ENCODE measurements around the gene HNF1B.

The HNF1B gene

DNA sequence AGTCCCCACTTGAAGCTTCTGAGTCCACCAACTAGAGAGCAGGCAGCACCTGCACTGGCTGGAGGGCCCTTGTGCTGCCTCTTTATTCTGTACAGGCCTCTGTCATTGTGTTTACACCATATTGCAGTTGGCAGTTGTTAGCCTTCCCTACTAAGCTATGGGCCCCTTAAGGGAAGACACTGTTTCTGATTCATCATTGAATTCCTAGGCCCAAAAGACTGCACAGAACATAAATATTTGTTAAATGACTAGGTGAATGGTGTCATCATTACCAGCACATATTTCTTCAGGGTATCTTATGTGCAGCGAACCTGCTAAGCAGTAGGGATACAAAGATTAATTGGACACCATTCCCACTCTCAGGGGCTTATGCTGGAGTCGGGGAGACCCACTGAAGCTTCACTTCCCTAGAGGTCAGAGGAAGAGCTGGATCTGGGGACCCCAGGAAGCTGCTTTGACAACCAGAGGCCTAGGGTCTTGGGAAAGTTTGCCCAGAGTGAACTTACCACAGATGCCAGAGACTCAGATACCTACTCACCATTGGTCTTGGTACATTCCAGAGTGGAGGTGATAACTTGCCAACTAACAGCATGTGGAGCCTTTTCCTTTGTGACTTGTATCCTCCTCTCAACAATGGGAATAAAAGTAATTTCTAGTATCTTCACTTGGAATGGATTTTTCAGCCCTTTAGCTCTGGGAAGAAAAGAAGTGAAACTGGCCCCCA lies 72.9 kb downstream of the HNF1B start:
- DNase-seq (ENCODE audit: low read depth in 2 of 2): no peak

DNA sequence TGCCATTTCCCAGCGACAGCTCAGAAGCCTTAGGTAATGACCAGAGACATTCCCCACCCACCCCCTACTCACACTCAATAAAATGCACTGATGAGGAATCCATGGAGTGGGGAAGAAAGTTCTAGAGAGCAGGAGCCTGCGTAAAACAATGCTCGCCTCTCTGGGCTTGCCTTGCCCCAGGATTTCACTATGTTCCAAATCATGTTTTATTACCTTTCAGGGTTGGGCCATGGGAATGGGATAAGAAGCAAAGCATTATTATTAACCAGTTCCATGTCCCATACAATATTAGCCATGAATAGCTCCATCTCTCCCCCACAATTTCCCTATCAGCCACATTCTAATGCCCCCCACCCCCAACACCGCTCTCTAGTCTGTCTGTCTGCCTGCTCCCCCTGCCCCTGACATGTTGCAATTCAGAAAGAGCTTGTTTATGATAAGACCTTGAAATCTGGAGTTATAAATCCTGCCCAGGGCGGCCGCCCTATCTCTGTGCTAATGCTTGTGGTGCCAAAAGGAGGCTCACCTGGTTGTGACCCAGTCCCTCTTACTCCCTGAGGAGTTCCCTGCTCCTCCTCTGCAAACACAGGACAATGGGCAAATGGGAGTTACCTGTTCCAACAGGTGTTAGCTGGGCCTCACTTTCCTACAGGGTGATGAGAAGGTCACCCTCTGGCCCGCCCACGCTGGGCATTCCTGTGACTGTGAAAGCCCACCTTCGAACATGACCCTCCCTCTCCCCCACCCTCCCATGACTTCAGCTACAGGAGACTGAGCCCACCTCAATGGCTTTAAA lies 73.6 kb downstream of the HNF1B start:
- no peak for DNase-seq (ENCODE audit: low read depth in 2 of 2)

DNA sequence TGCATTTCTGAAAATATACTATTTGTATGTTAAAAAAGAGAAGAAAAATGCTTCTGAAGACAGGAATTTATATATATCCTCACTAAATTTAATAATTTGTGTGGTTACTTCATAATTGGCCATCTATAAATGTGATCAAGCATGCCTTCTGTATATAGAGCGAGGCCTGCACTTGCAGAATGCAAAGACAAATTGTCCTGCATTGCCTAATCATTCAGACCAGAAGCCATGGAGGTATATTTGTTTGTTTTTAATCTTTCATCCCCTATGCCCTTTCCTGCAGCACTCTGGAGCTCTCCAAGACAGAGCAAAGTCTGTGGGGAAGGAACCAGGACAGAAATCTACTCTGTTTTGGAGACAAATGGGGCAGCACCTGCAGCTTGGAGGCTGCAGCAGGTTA lies 77.8 kb downstream of the HNF1B start:
- DNase-seq (ENCODE audit: low read depth in 2 of 2): no peak

DNA sequence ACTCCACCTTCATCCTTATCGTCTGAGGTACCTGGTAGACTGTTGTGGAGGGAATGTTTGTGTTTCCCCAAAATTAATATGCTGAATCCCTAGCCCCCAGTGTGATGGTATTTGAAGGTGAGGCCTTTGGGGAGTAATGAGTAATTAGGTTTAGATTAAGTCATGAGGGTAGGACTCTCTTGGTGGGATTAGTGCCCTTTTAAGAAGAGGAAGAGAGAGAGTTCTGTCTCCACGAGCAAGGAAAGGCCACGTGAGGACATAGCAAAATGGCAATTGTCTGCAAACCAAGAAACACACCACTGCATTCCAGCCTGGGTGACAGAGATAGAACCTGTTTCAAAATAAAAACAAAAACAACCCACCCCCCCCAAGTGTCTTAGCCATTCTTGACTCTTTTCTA lies 80.6 kb downstream of the HNF1B start:
- DNase-seq (ENCODE audit: low read depth in 2 of 2): no peak

DNA sequence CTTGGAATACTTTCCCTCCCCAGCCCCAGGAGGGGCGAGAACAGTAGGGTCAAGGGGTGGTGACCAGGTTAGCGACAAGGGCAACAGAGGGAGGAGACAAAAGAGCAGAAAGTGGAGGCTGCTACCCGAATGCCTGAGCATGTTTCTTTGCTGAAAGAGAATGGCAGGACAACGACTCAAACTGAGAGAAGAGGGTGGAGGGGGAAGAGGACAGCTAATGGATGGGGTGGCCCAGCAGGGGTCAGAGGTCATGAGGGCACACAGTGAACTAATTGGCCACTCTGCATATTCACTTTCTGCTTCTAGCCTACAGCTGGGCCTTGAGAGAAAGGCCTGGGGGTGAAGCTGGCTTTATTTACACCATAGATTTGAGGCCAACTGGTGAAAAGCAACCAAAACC lies 82.5 kb downstream of the HNF1B start:
- no peak for DNase-seq (ENCODE audit: low read depth in 2 of 2)

DNA sequence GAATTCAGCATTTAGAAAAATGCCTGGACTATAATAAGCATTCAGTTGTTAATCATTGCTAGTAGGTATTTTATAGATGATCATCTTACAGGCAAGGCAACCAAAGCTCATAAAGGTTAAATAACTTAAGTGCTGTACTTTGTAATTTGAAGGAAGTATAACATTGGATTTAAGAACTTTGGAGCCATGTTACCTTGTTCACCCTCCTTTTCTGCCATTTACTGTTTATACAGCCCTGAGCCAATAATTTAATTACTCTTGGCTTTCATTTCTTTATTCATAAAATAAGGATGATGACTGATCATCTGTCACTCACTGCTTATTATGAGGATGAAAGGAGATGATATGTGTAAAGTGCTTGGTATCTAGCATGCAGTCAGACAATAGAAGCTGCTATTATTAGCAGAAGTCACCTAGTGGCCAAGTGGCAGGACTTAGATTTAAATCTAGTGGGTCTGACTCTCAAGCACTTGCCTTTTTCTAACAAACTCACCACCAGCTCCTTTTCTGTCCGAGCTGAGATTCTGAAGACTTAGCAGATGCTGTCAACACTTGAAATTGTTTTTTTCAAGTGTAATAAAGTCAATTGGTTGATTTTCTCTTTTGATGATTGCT lies 83.4 kb downstream of the HNF1B start:
- DNase-seq (ENCODE audit: low read depth in 2 of 2): no peak

DNA sequence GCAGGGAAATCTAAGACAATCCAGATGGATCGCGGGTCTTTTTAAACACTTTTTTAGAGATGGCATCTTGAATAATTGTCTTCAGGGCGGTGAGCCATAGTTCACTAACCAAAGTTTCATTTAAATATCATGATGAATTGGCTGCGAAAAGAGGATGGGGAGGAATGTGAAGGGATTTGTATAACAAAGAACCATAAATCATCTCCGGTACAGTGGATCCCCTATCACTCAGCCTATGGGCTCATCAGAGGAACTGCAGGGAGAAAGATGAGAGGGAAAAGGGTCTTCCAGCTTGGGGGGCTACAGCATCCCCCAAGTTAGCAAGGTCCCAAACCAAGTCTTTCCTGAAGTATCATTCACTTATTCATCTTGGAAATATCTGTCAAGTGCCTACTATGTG lies 84.9 kb downstream of the HNF1B start:
- no peak for DNase-seq (ENCODE audit: low read depth in 2 of 2)

DNA sequence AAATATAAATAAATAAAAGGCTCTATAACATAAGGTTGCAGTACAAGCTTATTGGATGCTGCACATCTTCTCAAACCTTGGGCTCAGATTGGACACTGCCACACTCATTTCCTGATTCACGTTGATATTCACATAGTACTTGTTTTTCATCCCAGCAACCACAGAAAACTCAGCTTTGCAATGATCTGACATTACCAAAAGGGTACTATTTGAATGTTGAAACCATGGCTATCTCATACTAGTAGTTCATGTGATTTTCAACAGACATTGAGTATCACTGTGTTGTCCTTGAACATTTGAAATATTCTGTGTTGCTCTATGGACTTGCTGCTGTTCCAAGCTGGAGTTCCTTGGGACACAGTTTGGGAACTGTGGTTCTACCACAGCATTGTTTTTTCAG lies 87.7 kb downstream of the HNF1B start:
- no peak for DNase-seq (ENCODE audit: low read depth in 2 of 2)

DNA sequence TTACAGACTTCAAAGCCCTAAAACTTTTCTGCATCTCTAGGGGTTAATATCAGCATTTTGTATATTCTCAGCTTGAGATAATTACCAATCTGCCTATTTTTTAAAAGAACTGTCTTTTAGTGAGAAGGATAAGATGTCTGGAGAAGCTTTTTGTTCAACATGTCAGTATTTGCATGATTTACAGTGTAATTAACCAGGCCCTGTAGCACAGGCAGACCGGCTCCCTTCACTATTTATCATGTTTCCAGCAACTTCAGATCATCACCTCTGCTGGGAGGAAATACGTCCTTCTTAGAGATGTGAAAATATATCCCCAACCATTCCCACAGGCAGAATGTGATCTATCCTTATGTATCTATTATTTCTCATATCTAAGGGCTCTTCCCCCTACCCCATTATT lies 93.0 kb downstream of the HNF1B start:
- DNase-seq (ENCODE audit: low read depth in 2 of 2): no peak

DNA sequence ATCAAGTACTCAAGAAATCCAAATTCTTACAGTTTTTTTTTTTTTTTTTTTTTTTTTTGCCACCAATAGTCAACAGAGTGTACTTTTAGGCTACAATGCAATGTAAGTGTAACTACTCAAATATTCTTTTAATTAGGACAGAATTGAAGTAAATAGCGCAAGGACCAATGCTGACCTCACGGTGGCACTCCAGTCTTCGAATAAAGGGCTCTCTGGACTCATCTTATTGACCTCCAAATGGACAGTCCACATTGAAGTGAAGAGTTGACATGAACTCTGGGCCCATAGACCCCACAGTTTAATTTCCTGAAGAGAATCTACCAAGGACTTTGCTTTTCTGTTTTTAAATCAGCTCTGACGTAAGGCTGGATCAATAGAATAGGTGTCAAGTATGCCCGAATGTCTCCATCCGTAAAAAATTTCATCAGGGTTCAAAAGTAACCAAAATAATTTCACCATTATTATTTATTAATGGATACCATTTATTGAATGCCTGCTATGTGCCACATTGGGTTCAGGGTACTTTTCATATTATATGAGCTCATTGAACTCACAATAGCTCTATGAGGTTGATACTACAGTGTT lies 94.3 kb downstream of the HNF1B start:
- DNase-seq (ENCODE audit: low read depth in 2 of 2): no peak

DNA sequence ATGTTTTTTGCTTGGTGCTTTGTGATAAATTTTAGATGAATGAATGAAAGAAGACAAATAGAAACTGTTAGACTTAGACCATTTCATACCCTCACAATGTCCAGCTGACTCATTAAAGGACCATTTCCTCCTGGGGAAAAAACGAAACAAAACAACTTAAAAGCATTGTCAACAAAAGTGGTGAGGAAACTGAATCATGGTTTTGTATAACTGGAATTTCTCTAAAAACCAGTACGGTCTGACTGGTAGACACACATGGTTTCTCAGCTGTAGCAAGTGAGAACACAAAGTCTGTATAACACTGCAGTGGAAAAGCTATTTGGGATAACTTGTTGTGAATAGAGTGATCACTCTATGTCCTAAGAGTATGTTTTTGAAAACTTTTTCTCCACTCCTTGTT lies 96.3 kb downstream of the HNF1B start:
- DNase-seq (ENCODE audit: low read depth in 2 of 2): no peak

DNA sequence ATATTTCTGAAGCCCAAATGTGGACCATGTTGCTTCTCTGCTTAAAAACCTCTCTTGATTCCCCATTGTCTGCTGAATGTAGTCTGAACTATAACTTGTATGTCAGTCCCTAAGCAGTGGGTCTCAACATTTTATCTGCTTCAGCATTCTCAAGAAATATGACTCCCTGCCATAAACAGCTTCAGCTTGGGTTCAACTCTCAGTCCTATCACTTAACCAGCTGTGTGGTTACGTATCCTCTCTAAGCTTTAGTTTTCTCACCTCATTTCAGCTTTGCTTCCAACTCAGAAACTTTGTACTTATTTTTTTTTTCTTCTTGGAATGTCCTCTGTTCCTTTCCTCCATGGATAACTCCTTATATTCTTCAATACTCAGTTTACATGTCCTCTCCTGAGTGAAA lies 97.0 kb downstream of the HNF1B start:
- no peak for DNase-seq (ENCODE audit: low read depth in 2 of 2)

DNA sequence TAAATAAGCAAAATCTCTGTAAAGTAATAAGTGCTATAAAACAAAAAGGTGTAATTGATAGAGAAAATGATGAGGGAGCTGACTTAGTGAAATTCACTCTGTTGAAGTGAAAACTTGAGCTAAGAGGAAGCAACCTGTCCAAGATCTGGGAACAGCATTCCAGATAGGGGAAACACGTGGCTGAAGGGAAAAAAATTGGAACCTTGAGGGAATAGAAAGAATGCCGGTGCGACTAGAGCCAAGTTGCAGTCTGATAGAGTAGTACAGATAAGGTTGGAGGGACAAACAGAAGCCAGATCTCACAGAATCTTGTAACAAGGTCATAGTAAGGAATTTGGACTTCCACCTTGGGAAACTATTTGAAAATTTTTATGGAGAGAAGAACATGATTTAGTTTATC lies 101.0 kb downstream of the HNF1B start:
- no peak for DNase-seq (ENCODE audit: low read depth in 2 of 2)

DNA sequence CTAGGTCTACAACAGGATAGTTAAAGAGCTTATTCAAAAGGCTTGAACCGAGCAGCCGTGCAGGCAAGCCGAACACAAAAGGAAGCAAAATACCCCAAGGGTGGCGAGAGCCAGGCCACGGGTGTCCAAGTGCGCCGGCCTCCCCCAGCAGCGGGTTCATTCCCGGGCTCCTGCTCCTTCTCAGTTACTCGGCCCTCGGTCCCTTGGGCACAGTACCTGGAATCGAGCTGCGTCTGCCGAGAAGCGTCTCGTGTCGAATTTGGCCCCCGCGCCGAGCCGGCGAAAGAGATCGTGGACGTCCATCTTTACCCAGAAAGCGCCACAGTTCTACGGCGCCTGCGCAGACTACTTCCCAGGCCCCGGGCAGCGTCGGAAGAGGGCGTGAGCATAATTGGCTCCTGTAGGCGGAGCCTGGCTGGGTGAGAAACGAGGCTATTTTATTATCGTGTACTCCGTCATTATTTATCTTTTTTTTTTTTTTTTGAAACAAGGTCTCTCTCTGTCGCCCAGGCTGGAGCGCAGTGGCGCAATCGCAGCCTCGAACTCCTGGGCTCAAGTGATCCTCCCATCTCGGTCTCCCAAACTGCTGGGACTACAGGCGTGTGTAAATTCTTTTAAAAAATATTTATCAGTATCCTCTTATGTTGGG lies 101.6 kb downstream of the HNF1B start, which contains the start of gene DDX52:
Gene DDX52 (minus strand): TSS at position 329 of the 649 bp plus-strand sequence. CDS start 26 bp downstream, at position 303.
- peak; percentile 76 to 78 for DNase-seq (ENCODE audit: low read depth in 2 of 2)

DNA sequence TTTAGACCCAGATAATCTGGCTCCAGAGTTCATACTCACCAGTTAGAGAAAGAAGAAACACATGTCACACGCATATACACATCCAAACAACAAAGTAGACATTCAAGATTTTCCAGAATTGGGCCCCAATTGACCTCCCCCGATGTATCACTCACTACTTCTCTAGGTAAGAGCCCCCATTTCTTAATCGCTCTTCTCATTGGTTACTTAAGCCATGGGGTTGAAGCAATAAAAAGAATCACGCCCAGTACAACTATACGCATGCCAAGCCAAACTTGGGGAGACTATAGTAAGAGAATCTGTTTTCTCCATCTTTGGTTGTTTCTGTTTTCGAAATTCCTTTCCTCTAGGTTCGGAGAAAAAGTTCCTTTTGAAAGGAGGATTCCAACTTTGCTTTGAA lies 102.2 kb downstream of the HNF1B start:
- DNase-seq (ENCODE audit: low read depth in 2 of 2): no peak

DNA sequence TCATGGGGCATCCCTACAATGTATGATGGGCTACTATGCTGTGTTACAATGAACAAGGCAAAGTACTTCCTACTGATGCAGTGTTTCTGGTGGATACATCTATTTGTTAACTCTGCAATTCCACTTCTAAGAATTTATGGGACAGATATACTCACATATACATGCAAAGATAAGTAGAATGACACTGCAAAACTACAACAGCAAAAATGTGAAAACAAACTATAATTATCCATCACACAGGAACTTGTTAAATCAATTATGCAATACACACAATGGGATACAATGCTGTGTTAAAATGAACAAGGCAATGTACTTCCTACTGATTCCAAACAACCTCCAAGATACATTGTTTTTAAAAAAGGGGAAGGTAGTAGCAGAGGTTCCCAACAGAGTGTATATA lies 104.8 kb downstream of the HNF1B start:
- no peak for DNase-seq (ENCODE audit: low read depth in 2 of 2)

DNA sequence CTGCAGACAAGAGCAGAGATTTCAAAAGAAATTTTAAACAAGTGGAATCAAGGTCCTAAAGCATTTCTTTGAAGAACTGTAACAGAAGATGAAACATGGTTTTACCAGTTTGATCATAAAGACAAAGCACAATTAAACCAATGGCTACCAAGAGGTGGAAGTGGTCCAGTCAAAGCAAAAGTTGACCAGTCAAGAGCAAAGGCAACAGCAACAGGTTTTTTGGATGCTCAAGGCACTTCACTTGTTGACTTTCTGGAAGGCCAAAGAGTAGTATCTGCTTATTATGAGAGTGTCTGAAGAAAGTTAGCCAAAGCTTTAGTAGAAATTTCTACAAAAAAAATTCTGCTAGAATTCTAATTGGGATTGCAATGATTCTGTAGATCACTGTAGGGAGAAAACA lies 106.9 kb downstream of the HNF1B start:
- DNase-seq (ENCODE audit: low read depth in 2 of 2): no peak
